T-cell (primary cell): Measurements from ENCODE around the gene RGN. TPM values are rescaled to one million over a fixed set of nuclear protein-coding genes. Genes with fewer than 3 reads are reported as not detected.
A peak's percentile ranks its signal among the peaks of the same experiment; 100 is the strongest.

ENCODE experiments used
- ATAC-seq, 4 experiments: fragments of 200-7000 bp in 3 of 4; fragments of 150-1000 bp in 1 of 4; cut with Tn5 transposase; replicated peaks in 1 of 4; 1 replicate in 3 of 4; 2 replicates in 1 of 4; pipeline ENCODE4 v1.10.0; 2021; ENCODE audit warnings: moderate library complexity in 3 of 4, mild to moderate bottlenecking in 2 of 4, moderate number of reproducible peaks in 1 of 4
- CTCF ChIA-PET, 2 donors: fragments of 300-600 bp; sonication (Branson Sonifier 250); formaldehyde crosslinking; loops; one replicate each; lab custom pipeline; 2022; ENCODE audit warnings: antibody characterized with exemption in 2 of 2; lab: Charles Lee
- POLR2A ChIA-PET, 2 donors: fragments of 300-600 bp; sonication (Branson Sonifier 250); formaldehyde crosslinking; loops; one replicate each; lab custom pipeline; 2022; ENCODE audit warnings: antibody characterized with exemption in 2 of 2; lab: Charles Lee
- DNase-seq, 35 experiments: peaks; one replicate each; pipeline versions ENCODE4 v3.0.0 to v3.0.0-alpha.2; 2013 to 2023
- H3K27ac ChIP-seq: one replicate; pipeline ENCODE4 v1.5.1; 2013; ENCODE audit warnings: low read length
- H3K27me3 ChIP-seq, 2 experiments: replicated peaks in 1 of 2; 1 replicate in 1 of 2; 2 replicates in 1 of 2; pipeline versions ENCODE4 v1.6.1 to v1.7.0; 2013; ENCODE audit warnings: low read length in 1 of 2, mixed read lengths in 1 of 2; ENCODE audit not compliant: control insufficient read depth in 2 of 2, insufficient read depth in 2 of 2; ENCODE audit errors: extremely low read depth in 1 of 2
- H3K36me3 ChIP-seq, 2 donors: 1 replicate in 1 of 2; 2 replicates in 1 of 2; pipeline versions ENCODE4 v1.6.1 to v1.7.0; 2013; ENCODE audit warnings: low read length in 1 of 2; ENCODE audit not compliant: control insufficient read depth in 2 of 2, insufficient read depth in 1 of 2; ENCODE audit errors: extremely low read depth in 1 of 2
- H3K4me1 ChIP-seq, 2 experiments: 1 replicate in 1 of 2; 2 replicates in 1 of 2; pipeline versions ENCODE4 v1.6.1 to v1.7.0; 2013; ENCODE audit warnings: low read length in 2 of 2, mixed read lengths in 1 of 2; ENCODE audit not compliant: insufficient read depth in 2 of 2, control insufficient read depth in 1 of 2; ENCODE audit errors: extremely low read depth in 1 of 2
- H3K4me3 ChIP-seq, 2 donors: 1 replicate in 1 of 2; 2 replicates in 1 of 2; pipeline versions ENCODE4 v1.5.1 to v1.7.0; 2013; ENCODE audit warnings: mild to moderate bottlenecking in 2 of 2, low read length in 1 of 2, moderate library complexity in 1 of 2; ENCODE audit not compliant: control insufficient read depth in 1 of 2; ENCODE audit errors: extremely low read depth in 1 of 2
- H3K9me3 ChIP-seq: 2 replicates; pipeline ENCODE4 v1.7.0; 2013
- H3K27ac Mint-ChIP-seq, 2 donors: one replicate each; pipeline ENCODE4 v1.8.0; 2020 to 2021; ENCODE audit warnings: mild to moderate bottlenecking in 2 of 2, mixed read lengths in 2 of 2
- H3K27me3 Mint-ChIP-seq, 2 donors: one replicate each; pipeline ENCODE4 v1.8.0; 2021 to 2022; ENCODE audit warnings: mixed read lengths in 2 of 2
- H3K36me3 Mint-ChIP-seq: one replicate; pipeline ENCODE4 v1.8.0; 2021; ENCODE audit warnings: mixed read lengths
- H3K4me1 Mint-ChIP-seq, 3 donors: one replicate each; pipeline ENCODE4 v1.8.0; 2020 to 2022; ENCODE audit warnings: mixed read lengths in 3 of 3, mild to moderate bottlenecking in 1 of 3
- H3K4me3 Mint-ChIP-seq, 3 donors: one replicate each; pipeline ENCODE4 v1.8.0; 2020 to 2022; ENCODE audit warnings: mild to moderate bottlenecking in 3 of 3, mixed read lengths in 3 of 3, moderate library complexity in 3 of 3
- H3K9me3 Mint-ChIP-seq, 3 donors: one replicate each; pipeline ENCODE4 v1.8.0; 2020 to 2022; ENCODE audit warnings: mixed read lengths in 3 of 3
- WGBS: methylation state at CpG from one replicate; pipeline ENCODE4 v1.1.5; 2013; ENCODE audit warnings: missing lambda C conversion rate; ENCODE audit not compliant: insufficient coverage; 5-methylcytosine and 5-hydroxymethylcytosine counted together
- total RNA-seq, 35 experiments: library from RNA in 6 of 35; stranded (reverse) in 6 of 35; fragments of 120-200 nt in 1 of 35; gene quantifications; one replicate each; pipeline versions ENCODE4 v1.2.1 to v1.2.4 and lab custom pipeline; 2013 to 2026

Gene RGN
- total RNA-seq, 5 donors from 2014 or later (not counting 1 experiment from before 2014, with no cell fraction given) = 0.32 TPM; not detected in 4

DNA sequence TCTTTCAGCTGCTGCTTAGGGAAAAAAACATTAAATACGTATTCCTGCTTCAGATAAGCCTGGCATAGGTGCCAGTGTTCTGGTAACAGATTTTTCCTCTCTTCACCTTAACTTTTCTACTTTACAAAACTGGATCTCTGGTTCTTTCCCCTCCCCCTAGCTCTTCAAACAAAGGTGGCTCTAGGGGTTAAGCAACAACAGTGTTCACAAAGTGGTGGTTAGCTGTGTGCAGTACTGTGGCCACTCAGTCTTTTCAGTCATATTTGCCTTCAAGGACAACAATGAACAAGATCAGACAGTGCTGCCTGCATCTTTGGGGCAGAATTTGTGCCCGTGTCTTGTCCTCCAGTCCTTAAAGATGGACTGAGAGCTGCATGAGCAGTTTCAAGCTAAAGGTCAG lies 15.1 kb upstream of the RGN start:
- Histone ChIP-seq H3K9me3 (no peaks in the 10 kb centered on the region), H3K36me3 (no peaks in the 10 kb centered on the region), H3K4me1 (no peaks in the 10 kb centered on the region), H3K27me3 (no peaks in the 10 kb centered on the region), H3K4me3 (no peak overlapping the region), H3K27ac (no peak overlapping the region)
- ATAC-seq (no peak), DNase-seq (no peak)
- Mint-ChIP-seq H3K9me3 (no peaks in the 10 kb centered on the region), H3K36me3 (no peaks in the 10 kb centered on the region), H3K4me1 (no peaks in the 10 kb centered on the region), H3K4me3 (no peak overlapping the region), H3K27me3 (peaks cover 0 to 30% of the 10 kb centered on the region in 2 donors), H3K27ac (no peak overlapping the region)
- POLR2A ChIA-PET = no interaction called here
- WGBS = 80% methylated on average over 1 of the region's 2 CpGs
- CTCF ChIA-PET = no interaction called here

DNA sequence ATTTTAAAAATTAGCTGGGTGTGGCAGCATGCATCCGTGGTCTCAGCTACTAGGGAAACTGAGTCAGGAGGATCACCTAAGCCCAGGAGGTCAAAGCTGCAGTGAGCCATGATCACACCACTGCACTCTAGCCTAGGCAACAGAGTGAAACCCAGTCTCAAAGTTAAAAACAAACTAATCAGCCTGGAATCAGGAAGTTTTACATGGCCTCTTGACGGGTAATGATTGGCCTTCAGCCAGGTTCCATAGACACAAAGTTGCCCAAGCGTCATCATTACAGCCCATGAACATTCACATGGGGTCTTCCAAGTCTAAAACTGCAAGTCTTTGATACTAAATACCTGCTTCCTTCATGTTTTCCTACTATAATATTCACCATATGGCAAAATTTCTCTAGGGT lies 10.0 kb upstream of the RGN start:
- H3K9me3 Mint-ChIP-seq = no peaks in the 10 kb centered on the region
- CTCF ChIA-PET = no interaction called here
- Histone ChIP-seq H3K27me3 (no peaks in the 10 kb centered on the region), H3K36me3 (no peaks in the 10 kb centered on the region), H3K4me3 (no peak overlapping the region), H3K4me1 (no peaks in the 10 kb centered on the region), H3K9me3 (no peaks in the 10 kb centered on the region), H3K27ac (no peak overlapping the region)
- WGBS = 100% methylated on average over 1 of the region's 3 CpGs
- no peaks in the 10 kb centered on the region for H3K4me1 Mint-ChIP-seq
- no peak for DNase-seq
- no peak for ATAC-seq
- no peaks in the 10 kb centered on the region for H3K36me3 Mint-ChIP-seq
- POLR2A ChIA-PET = no interaction called here
- H3K4me3 Mint-ChIP-seq = no peak overlapping the region
- peaks cover 0 to 8% of the 10 kb centered on the region in 2 donors for H3K27me3 Mint-ChIP-seq
- no peak overlapping the region for H3K27ac Mint-ChIP-seq

DNA sequence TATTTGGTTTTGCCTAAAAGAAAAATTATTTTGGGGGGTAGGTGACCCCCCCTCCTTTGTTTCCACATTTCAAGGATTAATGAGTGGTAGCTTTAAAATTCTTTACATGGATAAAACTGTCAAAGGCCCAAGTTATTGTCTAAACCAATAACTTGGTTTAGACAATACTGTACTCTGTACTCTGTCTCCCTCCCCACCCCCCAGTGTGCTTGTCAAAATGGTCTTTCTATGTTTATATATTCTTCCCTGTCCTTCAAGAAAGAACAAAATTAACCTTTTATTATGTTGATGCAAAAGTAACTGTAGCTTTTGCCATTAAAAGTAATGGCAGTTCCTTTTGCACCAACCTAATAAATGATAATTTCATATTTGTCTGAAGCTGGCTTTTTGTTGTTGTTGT lies 9.5 kb upstream of the RGN start:
- H3K4me3 ChIP-seq = no peak overlapping the region
- no peak overlapping the region for H3K27ac ChIP-seq
- H3K27me3 ChIP-seq = no peaks in the 10 kb centered on the region
- DNase-seq (no peak), ATAC-seq (no peak)
- H3K9me3 ChIP-seq = no peaks in the 10 kb centered on the region
- Mint-ChIP-seq H3K9me3 (no peaks in the 10 kb centered on the region), H3K4me3 (no peak overlapping the region), H3K4me1 (no peaks in the 10 kb centered on the region), H3K36me3 (no peaks in the 10 kb centered on the region), H3K27ac (no peak overlapping the region), H3K27me3 (peaks cover 0 to 8% of the 10 kb centered on the region in 2 donors)
- no peaks in the 10 kb centered on the region for H3K4me1 ChIP-seq
- POLR2A ChIA-PET = no interaction called here
- CTCF ChIA-PET = no interaction called here
- H3K36me3 ChIP-seq = no peaks in the 10 kb centered on the region

DNA sequence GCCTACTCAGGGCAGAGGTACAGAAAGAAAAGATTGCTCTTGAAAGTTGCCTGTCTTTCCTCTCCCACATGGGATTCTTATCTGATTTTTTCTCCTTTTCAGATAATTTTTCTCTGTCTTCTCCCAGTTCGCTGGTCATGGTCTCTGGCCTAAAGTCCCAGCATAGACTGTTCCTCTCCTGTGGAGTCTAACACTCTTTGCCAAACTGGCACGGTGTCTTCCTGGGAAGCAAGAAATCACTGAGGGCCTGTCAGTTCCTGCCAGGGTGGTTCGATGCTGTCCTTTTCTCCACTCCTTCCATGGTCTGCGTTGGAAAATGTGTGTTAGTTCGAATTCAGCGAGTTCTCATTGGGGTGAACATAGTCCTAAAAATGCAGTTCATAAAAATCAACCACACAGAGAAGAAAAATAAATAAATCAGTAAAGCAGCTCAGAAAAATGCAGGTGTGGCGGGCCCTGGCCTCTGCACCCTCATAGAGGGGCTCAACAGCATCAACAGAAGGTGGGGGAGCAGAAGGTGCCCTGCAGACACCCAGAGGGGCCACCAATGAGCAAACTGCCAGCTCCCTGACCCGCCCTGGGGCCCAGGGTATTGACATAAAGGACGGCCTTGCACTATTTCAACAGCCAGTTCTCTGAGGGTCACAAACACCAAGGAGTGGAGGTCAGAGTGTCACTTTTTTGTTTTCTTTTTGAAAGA lies 2.1 kb downstream of the RGN start:
- ChIA-PET POLR2A (no interaction called here), CTCF (no interaction called here)
- Histone ChIP-seq H3K4me1 (no peaks in the 10 kb centered on the region), H3K9me3 (no peaks in the 10 kb centered on the region), H3K27me3 (no peaks in the 10 kb centered on the region), H3K36me3 (no peaks in the 10 kb centered on the region), H3K27ac (no peak overlapping the region), H3K4me3 (no peak overlapping the region)
- Mint-ChIP-seq H3K27me3 (peaks cover 0 to 13% of the 10 kb centered on the region in 2 donors), H3K4me1 (no peaks in the 10 kb centered on the region), H3K9me3 (no peaks in the 10 kb centered on the region), H3K4me3 (no peak overlapping the region), H3K27ac (no peak overlapping the region), H3K36me3 (no peaks in the 10 kb centered on the region)
- ATAC-seq (no peak), DNase-seq (no peak)
- 83% methylated on average over 1 of the region's 9 CpGs for WGBS

DNA sequence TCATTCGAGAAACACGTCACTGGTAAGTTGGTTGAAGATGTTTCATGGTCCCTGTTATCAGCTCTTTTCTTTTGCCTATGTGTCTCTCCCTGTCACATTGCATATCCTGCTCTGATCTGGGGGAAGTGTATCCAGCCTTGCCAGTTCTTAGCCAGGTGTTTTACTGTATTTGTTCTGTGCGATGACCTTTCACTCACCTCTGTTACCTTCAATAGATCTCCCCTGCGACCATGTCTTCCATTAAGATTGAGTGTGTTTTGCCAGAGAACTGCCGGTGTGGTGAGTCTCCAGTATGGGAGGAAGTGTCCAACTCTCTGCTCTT lies 2.6 kb downstream of the RGN start:
- Mint-ChIP-seq H3K27ac (no peak overlapping the region), H3K4me3 (no peak overlapping the region), H3K9me3 (no peaks in the 10 kb centered on the region), H3K36me3 (no peaks in the 10 kb centered on the region), H3K4me1 (no peaks in the 10 kb centered on the region), H3K27me3 (peaks cover 0 to 13% of the 10 kb centered on the region in 2 donors)
- Histone ChIP-seq H3K36me3 (no peaks in the 10 kb centered on the region), H3K27me3 (no peaks in the 10 kb centered on the region), H3K27ac (no peak overlapping the region), H3K9me3 (no peaks in the 10 kb centered on the region), H3K4me1 (no peaks in the 10 kb centered on the region), H3K4me3 (no peak overlapping the region)
- CTCF ChIA-PET = no interaction called here
- no peak for DNase-seq
- ATAC-seq = no peak
- 100% methylated on average over 2 of the region's 5 CpGs for WGBS
- POLR2A ChIA-PET = no interaction called here

DNA sequence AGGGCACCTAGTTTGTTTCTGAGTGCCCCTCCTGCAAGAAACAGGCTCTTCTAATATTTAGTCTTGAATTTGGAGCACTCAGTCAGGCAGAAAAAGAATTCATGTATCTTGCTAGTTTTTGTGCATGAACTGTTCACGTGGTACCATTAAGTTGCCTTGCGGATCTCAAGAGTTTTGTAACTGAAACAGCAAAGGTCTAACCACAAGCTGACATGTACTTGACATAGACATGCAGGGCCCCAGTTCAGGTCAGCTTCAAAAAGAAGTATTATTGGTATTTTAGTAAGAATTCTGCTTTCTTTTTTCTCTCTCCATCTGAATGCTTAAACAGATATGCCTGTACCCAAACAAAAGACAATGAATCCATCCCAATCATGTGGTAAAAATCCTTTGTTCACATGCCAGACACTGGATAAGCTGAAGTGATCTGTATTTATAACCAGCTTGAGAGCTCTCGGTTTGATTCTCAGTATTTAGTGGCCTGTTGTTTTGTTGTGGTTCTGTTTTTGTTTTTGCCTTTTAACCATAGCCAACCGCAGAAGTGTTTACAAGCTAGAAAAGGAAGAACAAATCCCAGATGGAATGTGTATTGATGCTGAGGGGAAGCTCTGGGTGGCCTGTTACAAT lies 13.0 kb downstream of the RGN start:
- Mint-ChIP-seq H3K36me3 (no peaks in the 10 kb centered on the region), H3K9me3 (no peaks in the 10 kb centered on the region), H3K27me3 (peaks cover 0 to 3% of the 10 kb centered on the region in 2 donors), H3K4me1 (peaks cover 8 to 13% (median 12%) of the 10 kb centered on the region in 3 donors), H3K4me3 (no peak overlapping the region), H3K27ac (peak overlapping the region; percentile 5 to 87)
- Histone ChIP-seq H3K4me3 (no peak overlapping the region), H3K4me1 (no peaks in the 10 kb centered on the region), H3K9me3 (no peaks in the 10 kb centered on the region), H3K27ac (no peak overlapping the region), H3K36me3 (no peaks in the 10 kb centered on the region), H3K27me3 (no peaks in the 10 kb centered on the region)
- CTCF ChIA-PET = no interaction called here
- no CpG with 5 or more reads among the region's 4 CpGs for WGBS
- no peak for ATAC-seq
- peak in 1 of 35 experiments; percentile 1 for DNase-seq
- POLR2A ChIA-PET = no interaction called here
